ENCODE data around the gene FPR3. TPM values are rescaled to one million over a fixed set of nuclear protein-coding genes. Genes with fewer than 3 reads are reported as not detected.

Gene FPR3
- total RNA-seq, 2 experiments from 2014 or later, result not detected

DNA sequence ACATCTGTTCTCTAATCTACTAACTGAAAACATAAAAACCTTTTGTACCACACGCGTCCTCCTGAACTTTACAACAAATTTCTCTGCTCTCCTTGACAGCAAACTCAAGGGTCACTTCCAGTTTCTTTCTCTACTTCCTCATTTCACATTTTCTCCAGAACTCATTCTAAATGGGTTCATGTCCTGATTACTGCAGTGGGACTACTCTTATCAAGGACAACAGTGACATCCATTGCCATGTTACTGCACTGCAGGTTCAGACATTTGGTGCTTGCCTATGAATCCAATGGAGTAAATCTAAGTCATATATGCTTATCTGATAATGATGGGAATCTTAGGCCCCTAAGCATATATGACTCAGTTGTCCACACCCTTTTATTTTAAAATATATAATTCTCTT is 35.3 kb downstream of the FPR3 start:
- CTCF ChIA-PET, result no interaction called here
- Mint-ChIP-seq H3K9me3 (peaks cover 42% of the 10 kb centered on the region), H3K27me3 (no peaks in the 10 kb centered on the region), H3K4me3 (no peak overlapping the region), H3K27ac (no peak overlapping the region), H3K36me3 (ENCODE audit: low read depth) (peaks cover 17% of the 10 kb centered on the region), H3K4me1 (ENCODE audit: low read depth) (no peaks in the 10 kb centered on the region)
- no peaks in the 10 kb centered on the region for H3K4me1 ChIP-seq (ENCODE audit: insufficient read depth, low read length)
- no peak overlapping the region for H3K27ac ChIP-seq (ENCODE audit: low read depth in 1 of 2, low read length in 2 of 2)
- H3K4me3 ChIP-seq (ENCODE audit: low read length), result no peak overlapping the region
- DNase-seq, result peak in 3 of 14 experiments; percentile 20 to 60 (median 50)
- ATAC-seq (ENCODE audit: poor library complexity), result no peak
- intact Hi-C loops (cut with DNase I, micrococcal nuclease), result no loop called here
- TF ChIP-seq, protein P1, sequence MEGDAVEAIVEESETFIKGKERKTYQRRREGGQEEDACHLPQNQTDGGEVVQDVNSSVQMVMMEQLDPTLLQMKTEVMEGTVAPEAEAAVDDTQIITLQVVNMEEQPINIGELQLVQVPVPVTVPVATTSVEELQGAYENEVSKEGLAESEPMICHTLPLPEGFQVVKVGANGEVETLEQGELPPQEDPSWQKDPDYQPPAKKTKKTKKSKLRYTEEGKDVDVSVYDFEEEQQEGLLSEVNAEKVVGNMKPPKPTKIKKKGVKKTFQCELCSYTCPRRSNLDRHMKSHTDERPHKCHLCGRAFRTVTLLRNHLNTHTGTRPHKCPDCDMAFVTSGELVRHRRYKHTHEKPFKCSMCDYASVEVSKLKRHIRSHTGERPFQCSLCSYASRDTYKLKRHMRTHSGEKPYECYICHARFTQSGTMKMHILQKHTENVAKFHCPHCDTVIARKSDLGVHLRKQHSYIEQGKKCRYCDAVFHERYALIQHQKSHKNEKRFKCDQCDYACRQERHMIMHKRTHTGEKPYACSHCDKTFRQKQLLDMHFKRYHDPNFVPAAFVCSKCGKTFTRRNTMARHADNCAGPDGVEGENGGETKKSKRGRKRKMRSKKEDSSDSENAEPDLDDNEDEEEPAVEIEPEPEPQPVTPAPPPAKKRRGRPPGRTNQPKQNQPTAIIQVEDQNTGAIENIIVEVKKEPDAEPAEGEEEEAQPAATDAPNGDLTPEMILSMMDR (IDR thresholded peaks at IDR 0.05), result no peak
- H3K27me3 ChIP-seq (ENCODE audit: control insufficient read depth in 1 of 2, insufficient read depth in 2 of 2, low read length in 2 of 2), result no peaks in the 10 kb centered on the region
- POLR2A ChIA-PET, result no interaction called here
- H3K9me3 ChIP-seq (ENCODE audit: control insufficient read depth in 1 of 2, insufficient read depth in 1 of 2, low read length in 2 of 2), result peaks cover 15 to 51% of the 10 kb centered on the region in 2 experiments
- H3K36me3 ChIP-seq (ENCODE audit: insufficient read depth, low read length), result no peaks in the 10 kb centered on the region

GRCh38 chr19:51837145-51837544 is 42.2 kb downstream of the FPR3 start:
- TF ChIP-seq, protein P1 (IDR thresholded peaks at IDR 0.05), result no peak
- H3K9me3 Mint-ChIP-seq, result peaks cover 29% of the 10 kb centered on the region
- peaks cover 11% of the 10 kb centered on the region for H3K36me3 Mint-ChIP-seq (ENCODE audit: low read depth)
- ChIA-PET CTCF (no interaction called here), POLR2A (no interaction called here)
- Histone ChIP-seq H3K27me3 (ENCODE audit: control insufficient read depth in 1 of 2, insufficient read depth in 2 of 2, low read length in 2 of 2) (no peaks in the 10 kb centered on the region), H3K4me3 (ENCODE audit: low read length) (no peak overlapping the region), H3K9me3 (ENCODE audit: control insufficient read depth in 1 of 2, insufficient read depth in 1 of 2, low read length in 2 of 2) (peaks cover 27 to 28% of the 10 kb centered on the region in 2 experiments), H3K27ac (ENCODE audit: low read depth in 1 of 2, low read length in 2 of 2) (no peak overlapping the region), H3K4me1 (ENCODE audit: insufficient read depth, low read length) (no peaks in the 10 kb centered on the region), H3K36me3 (ENCODE audit: insufficient read depth, low read length) (no peaks in the 10 kb centered on the region)
- no peak for DNase-seq
- intact Hi-C loops (cut with DNase I, micrococcal nuclease), result no loop called here
- H3K4me1 Mint-ChIP-seq (ENCODE audit: low read depth), result no peaks in the 10 kb centered on the region
- H3K4me3 Mint-ChIP-seq, result no peak overlapping the region
- no peaks in the 10 kb centered on the region for H3K27me3 Mint-ChIP-seq
- ATAC-seq (ENCODE audit: poor library complexity), result no peak
- H3K27ac Mint-ChIP-seq, result no peak overlapping the region

DNA sequence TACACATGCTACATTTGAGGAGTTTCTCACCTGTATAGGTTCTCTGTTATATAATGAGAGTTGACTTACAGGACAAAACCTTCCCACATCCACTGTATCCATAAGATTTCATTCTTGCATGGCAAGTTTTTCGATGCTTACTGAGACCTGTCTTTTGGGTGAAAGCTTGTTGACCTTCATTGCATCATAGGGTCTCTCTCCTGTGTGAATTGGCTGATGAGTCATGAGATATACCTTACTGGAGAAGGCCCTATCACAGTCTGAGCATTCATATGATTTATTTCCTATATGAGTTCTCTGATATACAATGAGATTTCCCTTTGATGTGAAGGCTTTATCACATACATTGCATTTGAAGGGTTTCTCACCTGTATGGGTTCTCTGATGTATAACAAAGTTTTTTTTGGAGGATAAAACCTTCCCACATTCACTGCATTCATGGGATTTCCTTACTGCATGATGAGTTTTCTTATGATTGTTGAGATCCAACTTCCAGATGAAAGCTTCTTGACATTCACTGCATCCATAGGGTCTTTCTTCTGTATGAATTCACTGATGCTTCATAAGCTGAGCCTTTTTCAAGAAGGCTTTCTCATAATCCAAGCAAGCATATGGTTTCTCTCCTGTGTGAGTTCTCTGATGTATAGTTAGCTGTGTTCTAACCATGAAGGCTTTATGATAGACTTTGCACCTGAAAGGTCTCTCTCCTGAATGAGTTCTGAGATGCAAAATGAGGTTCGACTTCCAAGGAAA is 67.1 kb downstream of the FPR3 start:
- no peak overlapping the region for H3K4me3 Mint-ChIP-seq
- ChIA-PET POLR2A (no interaction called here), CTCF (no interaction called here)
- TF ChIP-seq, protein P1 (IDR thresholded peaks at IDR 0.05), result no peak
- no peaks in the 10 kb centered on the region for H3K27me3 Mint-ChIP-seq
- Histone ChIP-seq H3K4me1 (ENCODE audit: insufficient read depth, low read length) (no peaks in the 10 kb centered on the region), H3K36me3 (ENCODE audit: insufficient read depth, low read length) (no peaks in the 10 kb centered on the region), H3K27ac (ENCODE audit: low read depth in 1 of 2, low read length in 2 of 2) (no peak overlapping the region), H3K27me3 (ENCODE audit: control insufficient read depth in 1 of 2, insufficient read depth in 2 of 2, low read length in 2 of 2) (no peaks in the 10 kb centered on the region), H3K9me3 (ENCODE audit: control insufficient read depth in 1 of 2, insufficient read depth in 1 of 2, low read length in 2 of 2) (peaks cover 42 to 97% of the 10 kb centered on the region in 2 experiments), H3K4me3 (ENCODE audit: low read length) (no peak overlapping the region)
- intact Hi-C loops (cut with DNase I, micrococcal nuclease), result no loop called here
- peaks cover 21% of the 10 kb centered on the region for H3K9me3 Mint-ChIP-seq
- H3K4me1 Mint-ChIP-seq (ENCODE audit: low read depth), result no peaks in the 10 kb centered on the region
- DNase-seq (no peak), ATAC-seq (ENCODE audit: poor library complexity) (no peak)
- H3K27ac Mint-ChIP-seq, result no peak overlapping the region
- H3K36me3 Mint-ChIP-seq (ENCODE audit: low read depth), result peaks cover 84% of the 10 kb centered on the region

All from CD4-positive, alpha-beta T cell (primary cell).